GOT3 (cell line): ENCODE results near the gene PFKFB2.

Experiments used
- DNase-seq: peaks from one replicate; lab custom pipeline; 2025; ENCODE audit warnings: mixed read lengths; lab: John Stamatoyannopoulos, UW

Gene PFKFB2

GRCh38 chr1:207021876-207022596, 31.0 kb upstream of the PFKFB2 start:
- DNase-seq: no peak

GRCh38 chr1:207022996-207023679, 29.9 kb upstream of the PFKFB2 start:
- DNase-seq: no peak

- no peak for DNase-seq
Measured at GRCh38 chr1:207024202-207025145, 28.6 kb upstream of the PFKFB2 start.

- no peak for DNase-seq
Measured at GRCh38 chr1:207025146-207025880, 27.8 kb upstream of the PFKFB2 start.

- DNase-seq: no peak
Measured at GRCh38 chr1:207026104-207026534, 27.0 kb upstream of the PFKFB2 start.

GRCh38 chr1:207027206-207027777, 25.8 kb upstream of the PFKFB2 start:
- DNase-seq: no peak

- DNase-seq: no peak
Measured at GRCh38 chr1:207027921-207028320, 25.2 kb upstream of the PFKFB2 start.

- no peak for DNase-seq
Measured at GRCh38 chr1:207028884-207029650, 24.0 kb upstream of the PFKFB2 start.

- no peak for DNase-seq
Measured at GRCh38 chr1:207029701-207030521, 23.2 kb upstream of the PFKFB2 start.

GRCh38 chr1:207030522-207031009, 22.5 kb upstream of the PFKFB2 start:
- DNase-seq: no peak

GRCh38 chr1:207031016-207031415, 22.1 kb upstream of the PFKFB2 start:
- no peak for DNase-seq

- DNase-seq: no peak
Measured at GRCh38 chr1:207031632-207032264, 21.3 kb upstream of the PFKFB2 start.

GRCh38 chr1:207032528-207033017, 20.5 kb upstream of the PFKFB2 start, which contains the start of gene C1orf116:
C1orf116 (minus strand) TSS chr1:207032756; CDS start chr1:207027598, 5,158 bp downstream.
- DNase-seq: no peak

GRCh38 chr1:207033302-207033701, 19.8 kb upstream of the PFKFB2 start:
- no peak for DNase-seq

GRCh38 chr1:207034208-207034607, 18.9 kb upstream of the PFKFB2 start:
- no peak for DNase-seq

GRCh38 chr1:207034998-207035397, 18.1 kb upstream of the PFKFB2 start:
- no peak for DNase-seq

GRCh38 chr1:207035877-207036551, 17.1 kb upstream of the PFKFB2 start:
- no peak for DNase-seq

- DNase-seq: no peak
Measured at GRCh38 chr1:207036865-207037264, 16.2 kb upstream of the PFKFB2 start.
